HepG2 (cell line): Measurements from ENCODE around the gene PIP5KL1. TPM values are rescaled to one million over a fixed set of nuclear protein-coding genes. Genes with fewer than 3 reads are reported as not detected.

Experiments
- CREM ChIP-seq, 2 experiments: sonication (generic) in 1 of 2; formaldehyde crosslinking in 1 of 2; IDR thresholded peaks; 2 replicates each; pipeline versions ENCODE4 v1.4.0 to v1.6.1; 2016 to 2020; ENCODE audit warnings: antibody characterized with exemption in 1 of 2, mild to moderate bottlenecking in 1 of 2, missing genetic modification reagents in 1 of 2
- FOXO1 ChIP-seq: sonication (generic); formaldehyde crosslinking; IDR thresholded peaks from 2 replicates; pipeline ENCODE4 v1.4.0; 2020; ENCODE audit warnings: missing genetic modification reagents
- SNAPC5 ChIP-seq: sonication (generic); formaldehyde crosslinking; IDR thresholded peaks from 2 replicates; pipeline ENCODE4 v1.8.1; 2023; ENCODE audit warnings: mild to moderate bottlenecking, missing genetic modification reagents, borderline replicate concordance
- SUZ12 ChIP-seq: fragments of 150-350 bp; IDR thresholded peaks from 2 replicates; pipeline ENCODE4 v1.6.1; 2014; ENCODE audit warnings: low read depth, low read length
- YY1 ChIP-seq: IDR thresholded peaks from 2 replicates; pipeline ENCODE4 v1.6.1; 2011; ENCODE audit warnings: low read length, low read depth, moderate library complexity, mild to moderate bottlenecking; ENCODE audit not compliant: insufficient read depth, insufficient replicate concordance
- ZBTB38 ChIP-seq: sonication (generic); formaldehyde crosslinking; IDR thresholded peaks from 2 replicates; pipeline ENCODE4 v1.5.1; 2020; ENCODE audit warnings: mild to moderate bottlenecking, missing genetic modification reagents
- ZNF234 ChIP-seq: sonication (generic); formaldehyde crosslinking; conservative IDR thresholded peaks from 2 replicates; pipeline ENCODE4 v1.5.1; 2020; ENCODE audit warnings: mild to moderate bottlenecking, missing genetic modification reagents
- ZNF382 ChIP-seq: sonication (generic); formaldehyde crosslinking; IDR thresholded peaks from 2 replicates; pipeline ENCODE4 v1.5.0; 2020; ENCODE audit warnings: missing genetic modification reagents, mild to moderate bottlenecking, borderline replicate concordance
- ZNF710 ChIP-seq: sonication (generic); formaldehyde crosslinking; IDR thresholded peaks from 2 replicates; pipeline ENCODE4 v1.5.0; 2020; ENCODE audit warnings: mild to moderate bottlenecking, missing genetic modification reagents, borderline replicate concordance
- polyA plus RNA-seq, 8 experiments: library from polyadenylated mRNA; depleted of rRNA in 3 of 8; stranded (reverse) in 7 of 8; unstranded in 1 of 8; fragments of >200 nt; fragmentation: Illumina TruSeq in 4 of 8; extraction: Trizol in 4 of 8; gene quantifications; 2 replicates each; pipeline versions ENCODE4 v1.2.1 to v1.2.3, GENCODE V29; 2011 to 2016; ENCODE audit warnings: low read depth in 4 of 8, missing spikeins in 1 of 8, mixed read lengths in 1 of 8; ENCODE audit not compliant: insufficient read depth in 1 of 8
- total RNA-seq, 5 experiments: library from RNA; depleted of rRNA; stranded (reverse); fragments of >200 nt; fragmentation: Illumina TruSeq; extraction: Trizol; gene quantifications; 2 replicates each; pipeline ENCODE4 v1.2.3, GENCODE V29; 2016; ENCODE audit warnings: low read depth in 1 of 5
- TF ChIP-seq, protein P1 (sequence below), 2 experiments: sonication (generic) in 1 of 2; formaldehyde crosslinking in 1 of 2; IDR thresholded peaks; 2 replicates each; pipeline versions ENCODE4 v1.5.1 to v1.6.1; 2011 to 2020; ENCODE audit warnings: borderline replicate concordance in 1 of 2, low read depth in 1 of 2, low read length in 1 of 2, mild to moderate bottlenecking in 1 of 2, missing genetic modification reagents in 1 of 2, moderate library complexity in 1 of 2
- TF ChIP-seq, protein P2 (sequence below): sonication (generic); formaldehyde crosslinking; IDR thresholded peaks from 2 replicates; pipeline ENCODE4 v1.4.0; 2020; ENCODE audit warnings: mild to moderate bottlenecking, missing genetic modification reagents
- TF ChIP-seq, protein P3 (sequence below): sonication (generic); formaldehyde crosslinking; IDR thresholded peaks from 2 replicates; pipeline ENCODE4; 2020; ENCODE audit warnings: missing genetic modification reagents, mild to moderate bottlenecking, borderline replicate concordance

PIP5KL1 gene
- total and polyA plus RNA-seq, 2 of the 13 experiments (the other 11 are each of a cell fraction or from before 2014, with no cell fraction given), result 0.20 to 0.49 TPM

DNA sequence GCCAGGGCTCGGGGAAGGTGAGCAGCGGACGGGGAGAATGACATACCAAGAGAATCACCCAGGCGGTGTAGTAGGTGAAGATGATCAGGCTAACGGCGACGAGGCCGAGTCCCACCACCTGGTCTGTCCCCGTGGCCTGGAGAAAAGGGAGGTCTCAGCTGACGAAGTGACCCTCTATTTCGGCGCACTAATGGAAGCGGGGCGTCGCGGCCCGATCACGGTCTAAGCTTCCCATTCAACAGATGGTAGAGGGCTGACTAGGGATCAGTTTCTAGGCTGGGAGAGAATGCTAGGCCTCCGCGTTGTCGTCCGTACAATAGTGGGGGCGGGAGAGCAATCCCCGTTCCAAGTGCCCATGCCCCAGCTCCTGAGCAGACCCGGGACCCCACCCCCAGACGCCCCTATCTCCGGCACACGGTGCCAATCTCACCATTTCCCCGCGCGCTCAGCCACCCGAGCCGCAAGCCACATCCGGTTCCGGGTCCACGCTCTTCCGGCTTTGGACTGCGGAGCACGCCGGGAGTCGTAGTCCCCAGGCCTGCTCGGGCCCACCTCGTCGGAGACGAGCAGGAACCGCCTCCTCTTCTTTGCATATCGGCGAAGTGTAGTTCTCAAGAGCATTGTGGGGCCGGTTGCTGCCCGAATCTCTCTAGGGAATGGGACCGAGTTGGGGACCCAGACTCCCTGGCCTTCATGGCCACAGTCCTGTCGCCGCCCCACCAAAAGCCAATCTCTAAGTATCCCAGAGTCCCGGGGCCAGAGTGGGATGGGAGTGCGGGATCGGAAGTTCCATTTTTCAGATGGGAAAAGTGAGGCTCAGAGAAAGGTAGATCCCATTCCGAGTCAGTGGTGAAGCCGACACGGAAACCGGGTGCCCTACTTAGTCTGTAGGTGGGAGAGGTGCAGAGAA lies 7.1 kb upstream of the PIP5KL1 start, which contains the start of gene DPM2 (continued):
- no peak for TF ChIP-seq ZNF234 (CRISPR knock-in tag)
- no peak for TF ChIP-seq ZNF382 (CRISPR knock-in tag)
- TF ChIP-seq, protein P1, sequence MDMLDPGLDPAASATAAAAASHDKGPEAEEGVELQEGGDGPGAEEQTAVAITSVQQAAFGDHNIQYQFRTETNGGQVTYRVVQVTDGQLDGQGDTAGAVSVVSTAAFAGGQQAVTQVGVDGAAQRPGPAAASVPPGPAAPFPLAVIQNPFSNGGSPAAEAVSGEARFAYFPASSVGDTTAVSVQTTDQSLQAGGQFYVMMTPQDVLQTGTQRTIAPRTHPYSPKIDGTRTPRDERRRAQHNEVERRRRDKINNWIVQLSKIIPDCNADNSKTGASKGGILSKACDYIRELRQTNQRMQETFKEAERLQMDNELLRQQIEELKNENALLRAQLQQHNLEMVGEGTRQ (IDR thresholded peaks at IDR 0.05; ENCODE audit: low read depth, low read length), result no peak
- TF ChIP-seq, protein P1 (CRISPR knock-in tag; IDR thresholded peaks at IDR 0.05; ENCODE audit: borderline replicate concordance), result no peak; the same call in 1 of the 2 replicates
- peak; percentile 89 for TF ChIP-seq CREM (IDR thresholded peaks at IDR 0.05)
- TF ChIP-seq CREM (CRISPR knock-in tag; IDR thresholded peaks at IDR 0.05), result no peak
- TF ChIP-seq SUZ12, result peak; percentile 63
- TF ChIP-seq FOXO1 (CRISPR knock-in tag), result peak; percentile 18; the same call in 1 of the 2 replicates
- TF ChIP-seq SNAPC5 (CRISPR knock-in tag), result no peak
- no peak for TF ChIP-seq ZBTB38 (CRISPR knock-in tag)
- no peak for TF ChIP-seq ZNF710 (CRISPR knock-in tag)
- TF ChIP-seq, protein P2, sequence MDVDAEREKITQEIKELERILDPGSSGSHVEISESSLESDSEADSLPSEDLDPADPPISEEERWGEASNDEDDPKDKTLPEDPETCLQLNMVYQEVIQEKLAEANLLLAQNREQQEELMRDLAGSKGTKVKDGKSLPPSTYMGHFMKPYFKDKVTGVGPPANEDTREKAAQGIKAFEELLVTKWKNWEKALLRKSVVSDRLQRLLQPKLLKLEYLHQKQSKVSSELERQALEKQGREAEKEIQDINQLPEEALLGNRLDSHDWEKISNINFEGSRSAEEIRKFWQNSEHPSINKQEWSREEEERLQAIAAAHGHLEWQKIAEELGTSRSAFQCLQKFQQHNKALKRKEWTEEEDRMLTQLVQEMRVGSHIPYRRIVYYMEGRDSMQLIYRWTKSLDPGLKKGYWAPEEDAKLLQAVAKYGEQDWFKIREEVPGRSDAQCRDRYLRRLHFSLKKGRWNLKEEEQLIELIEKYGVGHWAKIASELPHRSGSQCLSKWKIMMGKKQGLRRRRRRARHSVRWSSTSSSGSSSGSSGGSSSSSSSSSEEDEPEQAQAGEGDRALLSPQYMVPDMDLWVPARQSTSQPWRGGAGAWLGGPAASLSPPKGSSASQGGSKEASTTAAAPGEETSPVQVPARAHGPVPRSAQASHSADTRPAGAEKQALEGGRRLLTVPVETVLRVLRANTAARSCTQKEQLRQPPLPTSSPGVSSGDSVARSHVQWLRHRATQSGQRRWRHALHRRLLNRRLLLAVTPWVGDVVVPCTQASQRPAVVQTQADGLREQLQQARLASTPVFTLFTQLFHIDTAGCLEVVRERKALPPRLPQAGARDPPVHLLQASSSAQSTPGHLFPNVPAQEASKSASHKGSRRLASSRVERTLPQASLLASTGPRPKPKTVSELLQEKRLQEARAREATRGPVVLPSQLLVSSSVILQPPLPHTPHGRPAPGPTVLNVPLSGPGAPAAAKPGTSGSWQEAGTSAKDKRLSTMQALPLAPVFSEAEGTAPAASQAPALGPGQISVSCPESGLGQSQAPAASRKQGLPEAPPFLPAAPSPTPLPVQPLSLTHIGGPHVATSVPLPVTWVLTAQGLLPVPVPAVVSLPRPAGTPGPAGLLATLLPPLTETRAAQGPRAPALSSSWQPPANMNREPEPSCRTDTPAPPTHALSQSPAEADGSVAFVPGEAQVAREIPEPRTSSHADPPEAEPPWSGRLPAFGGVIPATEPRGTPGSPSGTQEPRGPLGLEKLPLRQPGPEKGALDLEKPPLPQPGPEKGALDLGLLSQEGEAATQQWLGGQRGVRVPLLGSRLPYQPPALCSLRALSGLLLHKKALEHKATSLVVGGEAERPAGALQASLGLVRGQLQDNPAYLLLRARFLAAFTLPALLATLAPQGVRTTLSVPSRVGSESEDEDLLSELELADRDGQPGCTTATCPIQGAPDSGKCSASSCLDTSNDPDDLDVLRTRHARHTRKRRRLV (CRISPR knock-in tag), result 0 out of 2 replicates have a peak, but pooled peaks have one; percentile 73
- TF ChIP-seq, protein P3, sequence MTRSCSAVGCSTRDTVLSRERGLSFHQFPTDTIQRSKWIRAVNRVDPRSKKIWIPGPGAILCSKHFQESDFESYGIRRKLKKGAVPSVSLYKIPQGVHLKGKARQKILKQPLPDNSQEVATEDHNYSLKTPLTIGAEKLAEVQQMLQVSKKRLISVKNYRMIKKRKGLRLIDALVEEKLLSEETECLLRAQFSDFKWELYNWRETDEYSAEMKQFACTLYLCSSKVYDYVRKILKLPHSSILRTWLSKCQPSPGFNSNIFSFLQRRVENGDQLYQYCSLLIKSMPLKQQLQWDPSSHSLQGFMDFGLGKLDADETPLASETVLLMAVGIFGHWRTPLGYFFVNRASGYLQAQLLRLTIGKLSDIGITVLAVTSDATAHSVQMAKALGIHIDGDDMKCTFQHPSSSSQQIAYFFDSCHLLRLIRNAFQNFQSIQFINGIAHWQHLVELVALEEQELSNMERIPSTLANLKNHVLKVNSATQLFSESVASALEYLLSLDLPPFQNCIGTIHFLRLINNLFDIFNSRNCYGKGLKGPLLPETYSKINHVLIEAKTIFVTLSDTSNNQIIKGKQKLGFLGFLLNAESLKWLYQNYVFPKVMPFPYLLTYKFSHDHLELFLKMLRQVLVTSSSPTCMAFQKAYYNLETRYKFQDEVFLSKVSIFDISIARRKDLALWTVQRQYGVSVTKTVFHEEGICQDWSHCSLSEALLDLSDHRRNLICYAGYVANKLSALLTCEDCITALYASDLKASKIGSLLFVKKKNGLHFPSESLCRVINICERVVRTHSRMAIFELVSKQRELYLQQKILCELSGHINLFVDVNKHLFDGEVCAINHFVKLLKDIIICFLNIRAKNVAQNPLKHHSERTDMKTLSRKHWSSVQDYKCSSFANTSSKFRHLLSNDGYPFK (CRISPR knock-in tag), result peak; percentile 74; the same call in 1 of the 2 replicates
- TF ChIP-seq YY1, result peak; percentile 73
